ENCODE measurements around the gene SLFN12.

Gene SLFN12

DNA sequence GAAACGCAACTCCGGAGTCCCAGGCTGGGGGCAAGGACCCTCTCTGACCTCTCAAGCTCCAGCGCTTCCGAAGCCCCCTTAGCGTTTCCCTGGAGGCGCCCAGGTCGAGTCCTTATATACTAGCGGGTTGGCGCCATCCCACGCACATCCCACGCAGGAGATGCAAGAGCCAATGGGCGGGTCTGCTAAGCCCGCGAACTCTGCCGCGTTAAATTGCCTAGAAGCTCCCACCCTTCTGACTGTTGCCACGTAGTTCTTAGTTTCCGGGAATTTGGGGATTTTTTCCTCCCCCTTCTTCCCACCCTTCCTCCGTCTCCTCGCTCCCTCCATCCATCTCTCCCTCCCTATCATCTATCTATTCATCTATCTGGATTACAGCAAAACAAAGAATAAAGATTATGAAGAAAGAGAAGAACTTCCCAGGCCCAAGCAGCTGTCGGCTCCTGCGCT lies 58.7 kb downstream of the SLFN12 start, which contains the start of gene SLFN11:
SLFN11 (minus strand) TSS at position 88 of the 450 bp plus-strand sequence. CDS start 9,814 bp downstream, outside the sequence.
- TF ChIP-seq NFIC (IDR thresholded peaks at IDR 0.05) (no peak), FOXM1 (IDR thresholded peaks at IDR 0.05; ENCODE audit: borderline replicate concordance, low read depth) (no peak), ZBTB7A (IDR thresholded peaks at IDR 0.05; ENCODE audit: low read depth) (no peak), CREB1 (IDR thresholded peaks at IDR 0.05; ENCODE audit: low read depth) (no peak), RAD21 (IDR thresholded peaks at IDR 0.05; ENCODE audit: low read depth) (no peak), TAF1 (IDR thresholded peaks at IDR 0.05; ENCODE audit: low read depth) (no peak), EP300 (IDR thresholded peaks at IDR 0.05; ENCODE audit: borderline replicate concordance) (no peak), EGR1 (IDR thresholded peaks at IDR 0.05) (no peak), TEAD4 (IDR thresholded peaks at IDR 0.05) (no peak), YY1 (IDR thresholded peaks at IDR 0.05; ENCODE audit: low read depth) (no peak), TCF12 (IDR thresholded peaks at IDR 0.05; ENCODE audit: low read depth) (no peak)
- TF ChIP-seq, protein P1, sequence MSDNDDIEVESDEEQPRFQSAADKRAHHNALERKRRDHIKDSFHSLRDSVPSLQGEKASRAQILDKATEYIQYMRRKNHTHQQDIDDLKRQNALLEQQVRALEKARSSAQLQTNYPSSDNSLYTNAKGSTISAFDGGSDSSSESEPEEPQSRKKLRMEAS (IDR thresholded peaks at IDR 0.05): no peak
- TF ChIP-seq, protein P2, sequence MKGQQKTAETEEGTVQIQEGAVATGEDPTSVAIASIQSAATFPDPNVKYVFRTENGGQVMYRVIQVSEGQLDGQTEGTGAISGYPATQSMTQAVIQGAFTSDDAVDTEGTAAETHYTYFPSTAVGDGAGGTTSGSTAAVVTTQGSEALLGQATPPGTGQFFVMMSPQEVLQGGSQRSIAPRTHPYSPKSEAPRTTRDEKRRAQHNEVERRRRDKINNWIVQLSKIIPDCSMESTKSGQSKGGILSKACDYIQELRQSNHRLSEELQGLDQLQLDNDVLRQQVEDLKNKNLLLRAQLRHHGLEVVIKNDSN (IDR thresholded peaks at IDR 0.05): no peak
- TF ChIP-seq, protein P3, sequence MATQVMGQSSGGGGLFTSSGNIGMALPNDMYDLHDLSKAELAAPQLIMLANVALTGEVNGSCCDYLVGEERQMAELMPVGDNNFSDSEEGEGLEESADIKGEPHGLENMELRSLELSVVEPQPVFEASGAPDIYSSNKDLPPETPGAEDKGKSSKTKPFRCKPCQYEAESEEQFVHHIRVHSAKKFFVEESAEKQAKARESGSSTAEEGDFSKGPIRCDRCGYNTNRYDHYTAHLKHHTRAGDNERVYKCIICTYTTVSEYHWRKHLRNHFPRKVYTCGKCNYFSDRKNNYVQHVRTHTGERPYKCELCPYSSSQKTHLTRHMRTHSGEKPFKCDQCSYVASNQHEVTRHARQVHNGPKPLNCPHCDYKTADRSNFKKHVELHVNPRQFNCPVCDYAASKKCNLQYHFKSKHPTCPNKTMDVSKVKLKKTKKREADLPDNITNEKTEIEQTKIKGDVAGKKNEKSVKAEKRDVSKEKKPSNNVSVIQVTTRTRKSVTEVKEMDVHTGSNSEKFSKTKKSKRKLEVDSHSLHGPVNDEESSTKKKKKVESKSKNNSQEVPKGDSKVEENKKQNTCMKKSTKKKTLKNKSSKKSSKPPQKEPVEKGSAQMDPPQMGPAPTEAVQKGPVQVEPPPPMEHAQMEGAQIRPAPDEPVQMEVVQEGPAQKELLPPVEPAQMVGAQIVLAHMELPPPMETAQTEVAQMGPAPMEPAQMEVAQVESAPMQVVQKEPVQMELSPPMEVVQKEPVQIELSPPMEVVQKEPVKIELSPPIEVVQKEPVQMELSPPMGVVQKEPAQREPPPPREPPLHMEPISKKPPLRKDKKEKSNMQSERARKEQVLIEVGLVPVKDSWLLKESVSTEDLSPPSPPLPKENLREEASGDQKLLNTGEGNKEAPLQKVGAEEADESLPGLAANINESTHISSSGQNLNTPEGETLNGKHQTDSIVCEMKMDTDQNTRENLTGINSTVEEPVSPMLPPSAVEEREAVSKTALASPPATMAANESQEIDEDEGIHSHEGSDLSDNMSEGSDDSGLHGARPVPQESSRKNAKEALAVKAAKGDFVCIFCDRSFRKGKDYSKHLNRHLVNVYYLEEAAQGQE (IDR thresholded peaks at IDR 0.05; ENCODE audit: low read depth): no peak

DNA sequence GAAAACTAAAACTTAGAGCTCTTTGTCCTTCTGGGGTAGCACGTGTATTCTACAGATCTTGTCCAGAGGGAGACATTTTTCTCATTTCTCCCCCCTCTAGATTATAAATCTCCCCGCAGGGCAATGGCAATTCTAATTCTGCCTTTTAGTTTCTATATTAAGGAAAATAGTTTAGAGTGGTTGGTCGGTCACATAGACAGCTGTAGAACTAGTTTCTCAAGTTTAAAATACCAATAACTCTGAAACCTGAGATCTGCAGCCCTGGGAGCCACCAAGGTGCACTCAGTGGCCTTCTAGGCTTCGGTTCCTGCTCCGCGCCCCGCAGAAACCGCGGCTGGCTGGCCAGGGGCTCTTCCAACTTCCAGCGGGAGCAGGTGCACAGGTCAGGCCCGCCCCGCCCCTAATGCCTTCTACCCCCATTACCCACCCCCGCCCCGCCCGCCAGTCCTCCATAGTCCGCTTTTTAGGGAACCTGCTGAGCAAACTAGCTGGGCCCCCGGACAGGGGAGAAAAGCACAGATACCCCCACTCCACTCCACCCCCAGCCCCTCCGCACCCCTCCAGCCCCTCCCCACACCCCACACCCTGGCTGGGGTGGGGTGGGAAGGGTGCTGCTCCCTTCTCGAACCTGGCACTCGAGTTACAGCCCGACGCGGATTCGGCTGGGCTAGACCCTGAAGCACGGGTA lies 59.3 kb downstream of the SLFN12 start:
- TF ChIP-seq, protein P3 (IDR thresholded peaks at IDR 0.05; ENCODE audit: low read depth): no peak
- TF ChIP-seq NFIC (IDR thresholded peaks at IDR 0.05) (no peak), CEBPB (IDR thresholded peaks at IDR 0.05) (no peak), ZBTB7A (IDR thresholded peaks at IDR 0.05; ENCODE audit: low read depth) (no peak), EGR1 (IDR thresholded peaks at IDR 0.05) (no peak), TCF12 (IDR thresholded peaks at IDR 0.05; ENCODE audit: low read depth) (no peak), CREB1 (IDR thresholded peaks at IDR 0.05; ENCODE audit: low read depth) (no peak), TAF1 (IDR thresholded peaks at IDR 0.05; ENCODE audit: low read depth) (no peak), YY1 (IDR thresholded peaks at IDR 0.05; ENCODE audit: low read depth) (no peak), EP300 (IDR thresholded peaks at IDR 0.05; ENCODE audit: borderline replicate concordance) (no peak), TEAD4 (IDR thresholded peaks at IDR 0.05) (no peak), RAD21 (IDR thresholded peaks at IDR 0.05; ENCODE audit: low read depth) (no peak), FOXM1 (IDR thresholded peaks at IDR 0.05; ENCODE audit: borderline replicate concordance, low read depth) (no peak)
- TF ChIP-seq, protein P2 (IDR thresholded peaks at IDR 0.05): no peak
- TF ChIP-seq, protein P1 (IDR thresholded peaks at IDR 0.05): no peak

DNA sequence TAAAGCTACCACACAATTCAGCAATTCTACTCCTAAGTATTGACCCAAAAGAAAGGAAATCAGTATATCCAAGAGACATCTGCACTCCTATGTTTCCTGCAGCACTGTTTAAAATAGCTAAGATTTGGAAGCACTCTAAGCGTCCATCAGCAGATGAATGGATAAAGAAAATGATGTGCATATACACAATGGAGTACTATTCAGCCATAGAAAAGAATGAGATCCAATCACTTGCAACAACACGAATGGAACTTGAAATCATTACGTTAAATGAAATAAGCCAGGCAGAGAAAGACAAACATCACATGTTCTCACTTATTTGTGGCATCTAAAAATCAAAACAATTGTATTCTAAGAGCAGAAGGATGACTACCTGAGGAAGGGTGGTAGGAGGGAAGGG lies 60.4 kb downstream of the SLFN12 start:
- TF ChIP-seq ZBTB7A (IDR thresholded peaks at IDR 0.05; ENCODE audit: low read depth): no peak
- no peak for TF ChIP-seq NFIC (IDR thresholded peaks at IDR 0.05)
- no peak for TF ChIP-seq EP300 (IDR thresholded peaks at IDR 0.05; ENCODE audit: borderline replicate concordance)
- TF ChIP-seq CREB1 (IDR thresholded peaks at IDR 0.05; ENCODE audit: low read depth): no peak
- TF ChIP-seq YY1 (IDR thresholded peaks at IDR 0.05; ENCODE audit: low read depth): no peak
- TF ChIP-seq EGR1 (IDR thresholded peaks at IDR 0.05): no peak
- TF ChIP-seq, protein P3 (IDR thresholded peaks at IDR 0.05; ENCODE audit: low read depth): no peak
- no peak for TF ChIP-seq FOXM1 (IDR thresholded peaks at IDR 0.05; ENCODE audit: borderline replicate concordance, low read depth)
- no peak for TF ChIP-seq TAF1 (IDR thresholded peaks at IDR 0.05; ENCODE audit: low read depth)
- TF ChIP-seq, protein P2 (IDR thresholded peaks at IDR 0.05): no peak
- TF ChIP-seq RAD21 (IDR thresholded peaks at IDR 0.05; ENCODE audit: low read depth): no peak
- no peak for TF ChIP-seq TEAD4 (IDR thresholded peaks at IDR 0.05)
- no peak for TF ChIP-seq TCF12 (IDR thresholded peaks at IDR 0.05; ENCODE audit: low read depth)
- TF ChIP-seq, protein P1 (IDR thresholded peaks at IDR 0.05): no peak
- TF ChIP-seq CEBPB (IDR thresholded peaks at IDR 0.05): no peak

Measured in Ishikawa (cell line).